ENCODE data around the gene C5.

The C5 gene

GRCh38 chr9:121019273-121019672 is 30.8 kb downstream of the C5 start:
- in situ Hi-C loops (cut with MboI; ENCODE audit: low pct_unique_long_range_greater_than_20kb, low sequenced_read_pairs, unreplicated experiment): no loop called here
- DNase-seq (ENCODE audit: low spot score): no peak
- no peak for TF ChIP-seq CTCF (IDR thresholded peaks at IDR 0.05; ENCODE audit: extremely low read depth, insufficient read depth, missing control alignments)

GRCh38 chr9:121013911-121014310 is 36.2 kb downstream of the C5 start:
- DNase-seq (ENCODE audit: low spot score): no peak
- in situ Hi-C loops (cut with MboI; ENCODE audit: low pct_unique_long_range_greater_than_20kb, low sequenced_read_pairs, unreplicated experiment): no loop called here
- no peak for TF ChIP-seq CTCF (IDR thresholded peaks at IDR 0.05; ENCODE audit: extremely low read depth, insufficient read depth, missing control alignments)

- DNase-seq (ENCODE audit: low spot score): no peak
- in situ Hi-C loops (cut with MboI; ENCODE audit: low pct_unique_long_range_greater_than_20kb, low sequenced_read_pairs, unreplicated experiment): no loop called here
- no peak for TF ChIP-seq CTCF (IDR thresholded peaks at IDR 0.05; ENCODE audit: extremely low read depth, insufficient read depth, missing control alignments)
These were observed 40.4 kb downstream of the C5 start for GRCh38 chr9:121009650-121010049.

GRCh38 chr9:120999317-120999716 is 50.8 kb downstream of the C5 start:
- DNase-seq (ENCODE audit: low spot score): no peak
- no peak for TF ChIP-seq CTCF (IDR thresholded peaks at IDR 0.05; ENCODE audit: extremely low read depth, insufficient read depth, missing control alignments)
- in situ Hi-C loops (cut with MboI; ENCODE audit: low pct_unique_long_range_greater_than_20kb, low sequenced_read_pairs, unreplicated experiment): no loop called here

- in situ Hi-C loops (cut with MboI; ENCODE audit: low pct_unique_long_range_greater_than_20kb, low sequenced_read_pairs, unreplicated experiment): no loop called here
- no peak for TF ChIP-seq CTCF (IDR thresholded peaks at IDR 0.05; ENCODE audit: extremely low read depth, insufficient read depth, missing control alignments)
- no peak for DNase-seq (ENCODE audit: low spot score)
These were observed 52.0 kb downstream of the C5 start for GRCh38 chr9:120998111-120998510.

GRCh38 chr9:120997502-120997901 is 52.6 kb downstream of the C5 start:
- in situ Hi-C loops (cut with MboI; ENCODE audit: low pct_unique_long_range_greater_than_20kb, low sequenced_read_pairs, unreplicated experiment): no loop called here
- no peak for DNase-seq (ENCODE audit: low spot score)
- no peak for TF ChIP-seq CTCF (IDR thresholded peaks at IDR 0.05; ENCODE audit: extremely low read depth, insufficient read depth, missing control alignments)

- no peak for DNase-seq (ENCODE audit: low spot score)
- TF ChIP-seq CTCF (IDR thresholded peaks at IDR 0.05; ENCODE audit: extremely low read depth, insufficient read depth, missing control alignments): no peak
- in situ Hi-C loops (cut with MboI; ENCODE audit: low pct_unique_long_range_greater_than_20kb, low sequenced_read_pairs, unreplicated experiment): no loop called here
These were observed 53.7 kb downstream of the C5 start for GRCh38 chr9:120996409-120996808.
